Glutamatergic neuron (in vitro differentiated cells): Measurements from ENCODE around the gene SERHL2. TPM values are rescaled to one million over a fixed set of nuclear protein-coding genes. Genes with fewer than 3 reads are reported as not detected.
A peak's percentile ranks its signal among the peaks of the same experiment; 100 is the strongest.

Experiments used
- DNase-seq: peaks from one replicate; pipeline ENCODE4 v3.0.0; 2022
- H3K27ac Mint-ChIP-seq: one replicate; pipeline ENCODE4 v1.8.0; 2020; ENCODE audit warnings: mild to moderate bottlenecking, mixed read lengths, inconsistent platforms; ENCODE audit not compliant: unreplicated experiment
- H3K27me3 Mint-ChIP-seq: one replicate; pipeline ENCODE4 v1.8.0; 2020; ENCODE audit warnings: mild to moderate bottlenecking, moderate library complexity, mixed read lengths, inconsistent platforms; ENCODE audit not compliant: unreplicated experiment
- H3K36me3 Mint-ChIP-seq: one replicate; pipeline ENCODE4 v1.8.0; 2020; ENCODE audit warnings: mild to moderate bottlenecking, mixed read lengths, inconsistent platforms; ENCODE audit not compliant: unreplicated experiment
- H3K4me1 Mint-ChIP-seq: one replicate; pipeline ENCODE4 v1.8.0; 2020; ENCODE audit warnings: mild to moderate bottlenecking, low read depth, mixed read lengths, inconsistent platforms; ENCODE audit not compliant: unreplicated experiment
- H3K4me3 Mint-ChIP-seq: one replicate; pipeline ENCODE4 v1.8.0; 2020; ENCODE audit warnings: mild to moderate bottlenecking, mixed read lengths, inconsistent platforms; ENCODE audit not compliant: unreplicated experiment
- H3K9me3 Mint-ChIP-seq: one replicate; pipeline ENCODE4 v1.8.0; 2020; ENCODE audit warnings: mild to moderate bottlenecking, moderate library complexity, mixed read lengths, inconsistent platforms; ENCODE audit not compliant: unreplicated experiment
- CTCF ChIP-seq: fragments of 200-600 bp; sonication (generic); IDR thresholded peaks from one replicate; pipeline ENCODE4 v1.5.0; 2021; ENCODE audit not compliant: partially characterized antibody, unreplicated experiment
- total RNA-seq: library from RNA; stranded (reverse); fragmentation: NEBNext Ultra II Directional; extraction: Animal tissue kit (Norgen Biotek cat#: 25700); gene quantifications from one replicate; pipeline ENCODE4 v1.2.1, GENCODE V29; 2021; ENCODE audit not compliant: unreplicated experiment

SERHL2 gene
- total RNA-seq, 1 donor from 2014 or later, result 4.4 TPM

GRCh38 chr22:42591987-42592386 lies 38.2 kb downstream of the SERHL2 start:
- no peak for DNase-seq
- TF ChIP-seq CTCF, result no peak
- Mint-ChIP-seq H3K36me3 (peaks cover 4% of the 10 kb centered on the region), H3K4me3 (no peak overlapping the region), H3K27me3 (peaks cover 1% of the 10 kb centered on the region), H3K4me1 (no peaks in the 10 kb centered on the region), H3K27ac (no peak overlapping the region), H3K9me3 (peaks cover 3% of the 10 kb centered on the region)

- DNase-seq, result no peak
- Mint-ChIP-seq H3K27me3 (peaks cover 1% of the 10 kb centered on the region), H3K9me3 (peaks cover 3% of the 10 kb centered on the region), H3K4me1 (no peaks in the 10 kb centered on the region), H3K36me3 (peaks cover 4% of the 10 kb centered on the region), H3K4me3 (no peak overlapping the region), H3K27ac (no peak overlapping the region)
- TF ChIP-seq CTCF, result no peak
Measured at GRCh38 chr22:42595434-42595833, 41.7 kb downstream of the SERHL2 start.

- no peak for TF ChIP-seq CTCF
- Mint-ChIP-seq H3K27me3 (peaks cover 1% of the 10 kb centered on the region), H3K36me3 (peaks cover 4% of the 10 kb centered on the region), H3K4me3 (no peak overlapping the region), H3K27ac (peak overlapping the region; percentile 66), H3K4me1 (no peaks in the 10 kb centered on the region), H3K9me3 (peaks cover 5% of the 10 kb centered on the region)
- no peak for DNase-seq
Measured at GRCh38 chr22:42596336-42596735, 42.6 kb downstream of the SERHL2 start.

- no peak for TF ChIP-seq CTCF
- H3K36me3 Mint-ChIP-seq, result peaks cover 4% of the 10 kb centered on the region
- H3K4me1 Mint-ChIP-seq, result no peaks in the 10 kb centered on the region
- H3K27me3 Mint-ChIP-seq, result peaks cover 1% of the 10 kb centered on the region
- H3K4me3 Mint-ChIP-seq, result no peak overlapping the region
- H3K27ac Mint-ChIP-seq, result no peak overlapping the region
- DNase-seq, result no peak
- peaks cover 5% of the 10 kb centered on the region for H3K9me3 Mint-ChIP-seq
Measured at GRCh38 chr22:42596863-42597530, 43.2 kb downstream of the SERHL2 start.

- Mint-ChIP-seq H3K9me3 (peaks cover 6% of the 10 kb centered on the region), H3K4me3 (no peak overlapping the region), H3K27ac (no peak overlapping the region), H3K27me3 (peaks cover 4% of the 10 kb centered on the region), H3K4me1 (peaks cover 3% of the 10 kb centered on the region), H3K36me3 (peaks cover 5% of the 10 kb centered on the region)
- TF ChIP-seq CTCF, result no peak
- no peak for DNase-seq
Measured at GRCh38 chr22:42601879-42602465, 48.2 kb downstream of the SERHL2 start.
